Measurements from ENCODE around the gene SLC17A1. TPM values are rescaled to one million over a fixed set of nuclear protein-coding genes. Genes with fewer than 3 reads are reported as not detected.

SLC17A1 gene
- total and polyA plus RNA-seq, 10 of the 15 experiments (the other 5 are each of a cell fraction or from before 2014, with no cell fraction given) = not detected

DNA sequence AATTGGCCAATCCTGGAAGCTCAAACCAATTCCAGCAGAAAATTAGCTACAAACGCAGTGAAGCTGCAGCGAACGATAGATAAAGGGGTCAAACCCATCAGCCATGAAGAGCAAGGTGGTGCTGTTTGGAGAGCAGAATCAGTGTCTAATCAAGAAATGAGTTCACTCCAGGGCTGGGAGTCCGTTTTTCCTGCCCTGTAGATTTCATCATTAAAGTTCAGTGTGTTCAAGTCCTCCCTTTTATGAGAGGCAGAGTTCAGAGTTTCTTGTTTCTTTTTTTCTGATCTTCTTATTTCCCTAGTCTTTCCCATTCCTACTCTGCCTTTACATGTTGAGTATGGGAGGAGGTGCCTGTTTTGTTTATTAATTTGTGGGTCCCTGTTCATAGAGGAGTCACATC, 30.4 kb downstream of the SLC17A1 start:
- no peak overlapping the region for H3K9ac ChIP-seq (ENCODE audit: control insufficient read depth, insufficient read depth, low read length)
- ATAC-seq (no peak), DNase-seq (ENCODE audit: low read depth, low spot score) (no peak), FAIRE-seq (no peak)
- no peaks in the 10 kb centered on the region; the same call in 2 of the 3 replicates for H3K9me3 ChIP-seq (replicated peaks; ENCODE audit: control insufficient read depth, insufficient read depth, low read length)
- no peaks in the 10 kb centered on the region for H4K20me1 ChIP-seq (ENCODE audit: control insufficient read depth, insufficient read depth)
- H3K4me2 ChIP-seq (ENCODE audit: control insufficient read depth, insufficient read depth) = no peak overlapping the region
- H3K4me1 ChIP-seq (ENCODE audit: control insufficient read depth, insufficient read depth, low read length) = no peaks in the 10 kb centered on the region
- intact Hi-C loops (cut with micrococcal nuclease; ENCODE audit: unreplicated experiment) (no loop called here), in situ Hi-C loops (cut with MboI) (no loop called here)
- H3K4me3 ChIP-seq = no peak overlapping the region
- H3K27me3 ChIP-seq (replicated peaks in 1 of 2; ENCODE audit: control insufficient read depth in 2 of 2, insufficient read depth in 2 of 2, low read length in 1 of 2) = peaks cover 0 to 4% of the 10 kb centered on the region in 2 experiments; a peak in 2 of 4 replicates
- ChIA-PET RAD21 (ENCODE audit: unreplicated experiment) (no interaction called here), SMC1A (ENCODE audit: uncharacterized antibody, unreplicated experiment) (no interaction called here), CTCF (interaction anchor here (1.0 kb wide), 1 partner anchor 12 kb away, joined by 3 read pairs; no protein-coding TSS in a partner anchor), POLR2A (no interaction called here)
- no peaks in the 10 kb centered on the region for H3K79me2 ChIP-seq (ENCODE audit: control insufficient read depth, insufficient read depth, low read length)
- no peaks in the 10 kb centered on the region for H3K36me3 ChIP-seq (ENCODE audit: control insufficient read depth in 2 of 2, insufficient read depth in 2 of 2, low read length in 1 of 2)
- 57% methylated on average over 4 of the region's 4 CpGs for WGBS (ENCODE audit: insufficient coverage, insufficient replicate concordance, low lambda C conversion rate, missing lambda C conversion rate)
- TF ChIP-seq SIN3A (IDR thresholded peaks at IDR 0.05; ENCODE audit: low read depth, low read length) = no peak
- no peak for TF ChIP-seq RBBP5 (conservative IDR thresholded peaks at IDR 0.05)
- no peak for TF ChIP-seq SP1 (IDR thresholded peaks at IDR 0.05; ENCODE audit: low read depth, low read length)
- TF ChIP-seq RELA (IDR thresholded peaks at IDR 0.05; ENCODE audit: borderline replicate concordance, partially characterized antibody) = no peak
- no peak for TF ChIP-seq KAT2A (conservative IDR thresholded peaks at IDR 0.05; ENCODE audit: control insufficient read depth, low read depth, low read length)
- no peak for TF ChIP-seq SMC3 (IDR thresholded peaks at IDR 0.05; ENCODE audit: borderline replicate concordance, low read length)
- TF ChIP-seq ZZZ3 (IDR thresholded peaks at IDR 0.05; ENCODE audit: control insufficient read depth, insufficient read length, low read depth) = no peak
- no peak for TF ChIP-seq RAD51 (IDR thresholded peaks at IDR 0.05)
- no peak for TF ChIP-seq NRF1 (conservative IDR thresholded peaks at IDR 0.05; ENCODE audit: low read depth, low read length)
- no peak for TF ChIP-seq USF1 (IDR thresholded peaks at IDR 0.05; ENCODE audit: borderline replicate concordance, extremely low read length, insufficient read depth, low read depth, low read length)
- TF ChIP-seq POLR2A (IDR thresholded peaks at IDR 0.05; ENCODE audit: low read depth, low read length) = no peak
- no peak for TF ChIP-seq ZNF384 (IDR thresholded peaks at IDR 0.05; ENCODE audit: borderline replicate concordance, low read depth, low read length)
- H2AFZ ChIP-seq (ENCODE audit: control insufficient read depth, low read depth, low read length) = no peak overlapping the region
- no TSS peak for BruUV-seq (replicated peaks)
- H3K27ac ChIP-seq (ENCODE audit: control insufficient read depth, insufficient read depth) = no peak overlapping the region

Measured in GM12878 (cell line).